Uterus (tissue), 2 donors: ENCODE results near the gene ITGAD.

Experiments
- POLR2A ChIP-seq, 2 donors: fragments of 450-650 bp; IDR thresholded peaks; one replicate each; pipeline ENCODE4 v1.6.1; 2016; ENCODE audit warnings: antibody characterized with exemption in 2 of 2, mild to moderate bottlenecking in 1 of 2, moderate library complexity in 1 of 2
- TF ChIP-seq, protein P1 (sequence below), 4 experiments: fragments of 200-600 bp in 2 of 4; fragments of 450-650 bp in 2 of 4; sonication (generic) in 2 of 4; IDR thresholded peaks; one replicate each; pipeline ENCODE4 v1.5.1; 2016 to 2019; ENCODE audit warnings: antibody characterized with exemption in 4 of 4, mild to moderate bottlenecking in 2 of 4, moderate library complexity in 1 of 4

DNA sequence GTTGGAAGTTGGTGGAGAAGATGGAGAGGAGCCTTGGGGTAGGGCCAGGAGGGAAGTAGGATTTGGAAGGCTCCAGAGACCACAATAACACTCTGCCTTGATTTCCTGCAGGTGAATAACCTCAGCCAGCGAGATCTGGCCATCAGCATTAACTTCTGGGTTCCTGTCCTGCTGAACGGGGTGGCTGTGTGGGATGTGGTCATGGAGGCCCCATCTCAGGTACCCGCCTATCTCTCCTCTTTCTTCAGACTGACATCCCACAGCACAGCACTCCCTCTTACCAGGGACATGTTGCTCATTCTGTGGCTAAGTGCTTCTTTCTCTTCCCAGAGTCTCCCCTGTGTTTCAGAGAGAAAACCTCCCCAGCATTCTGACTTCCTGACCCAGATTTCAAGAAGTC, 30.1 kb downstream of the ITGAD start:
- TF ChIP-seq POLR2A (IDR thresholded peaks at IDR 0.05), result no peak
- TF ChIP-seq, protein P1, sequence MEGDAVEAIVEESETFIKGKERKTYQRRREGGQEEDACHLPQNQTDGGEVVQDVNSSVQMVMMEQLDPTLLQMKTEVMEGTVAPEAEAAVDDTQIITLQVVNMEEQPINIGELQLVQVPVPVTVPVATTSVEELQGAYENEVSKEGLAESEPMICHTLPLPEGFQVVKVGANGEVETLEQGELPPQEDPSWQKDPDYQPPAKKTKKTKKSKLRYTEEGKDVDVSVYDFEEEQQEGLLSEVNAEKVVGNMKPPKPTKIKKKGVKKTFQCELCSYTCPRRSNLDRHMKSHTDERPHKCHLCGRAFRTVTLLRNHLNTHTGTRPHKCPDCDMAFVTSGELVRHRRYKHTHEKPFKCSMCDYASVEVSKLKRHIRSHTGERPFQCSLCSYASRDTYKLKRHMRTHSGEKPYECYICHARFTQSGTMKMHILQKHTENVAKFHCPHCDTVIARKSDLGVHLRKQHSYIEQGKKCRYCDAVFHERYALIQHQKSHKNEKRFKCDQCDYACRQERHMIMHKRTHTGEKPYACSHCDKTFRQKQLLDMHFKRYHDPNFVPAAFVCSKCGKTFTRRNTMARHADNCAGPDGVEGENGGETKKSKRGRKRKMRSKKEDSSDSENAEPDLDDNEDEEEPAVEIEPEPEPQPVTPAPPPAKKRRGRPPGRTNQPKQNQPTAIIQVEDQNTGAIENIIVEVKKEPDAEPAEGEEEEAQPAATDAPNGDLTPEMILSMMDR (IDR thresholded peaks at IDR 0.05), result no peak
